ENCODE results near the gene ALDH1B1.

GRCh38 chr9:38439916-38440301 lies 47.4 kb downstream of the ALDH1B1 start:
- no peak for TF ChIP-seq CTCF (IDR thresholded peaks at IDR 0.05)
- no peak for TF ChIP-seq MAX (IDR thresholded peaks at IDR 0.05; ENCODE audit: low read depth)
- no peak for TF ChIP-seq EZH2phosphoT487 (IDR thresholded peaks at IDR 0.05; ENCODE audit: borderline replicate concordance, low read depth)
- no peak for TF ChIP-seq EP300 (IDR thresholded peaks at IDR 0.05; ENCODE audit: borderline replicate concordance in 1 of 2, low read depth in 1 of 2, low read length in 1 of 2)
- no peak for TF ChIP-seq USF2 (IDR thresholded peaks at IDR 0.05; ENCODE audit: borderline replicate concordance, low read depth, low read length)
